Dedifferentiated amniotic fluid mesenchymal stem cell (primary cell): ENCODE measurements around the gene ARL10.

Experiments used
- DNase-seq: peaks from one replicate; pipeline ENCODE4 v3.0.0-alpha.2; 2016; ENCODE audit errors: extremely low spot score

Gene ARL10

GRCh38 chr5:176410486-176411180, 45.3 kb downstream of the ARL10 start:
- DNase-seq: no peak

GRCh38 chr5:176412517-176413254, 47.4 kb downstream of the ARL10 start:
- DNase-seq: no peak

DNA sequence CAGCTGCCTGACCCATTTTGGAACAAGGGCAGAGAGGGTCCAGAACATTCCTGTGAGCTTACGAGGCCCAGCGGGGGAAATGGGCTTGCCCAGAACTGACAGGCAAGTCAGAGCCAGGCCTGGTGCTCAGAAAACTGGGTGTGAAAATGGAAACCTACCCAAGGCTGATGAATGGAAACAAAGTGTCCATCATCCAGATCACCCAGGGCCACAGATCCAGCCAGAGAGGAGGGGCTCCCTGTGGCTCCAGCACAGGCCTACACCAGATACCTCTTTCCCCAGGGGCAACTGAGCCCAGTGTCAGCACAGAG, 47.9 kb downstream of the ARL10 start:
- DNase-seq: no peak

DNA sequence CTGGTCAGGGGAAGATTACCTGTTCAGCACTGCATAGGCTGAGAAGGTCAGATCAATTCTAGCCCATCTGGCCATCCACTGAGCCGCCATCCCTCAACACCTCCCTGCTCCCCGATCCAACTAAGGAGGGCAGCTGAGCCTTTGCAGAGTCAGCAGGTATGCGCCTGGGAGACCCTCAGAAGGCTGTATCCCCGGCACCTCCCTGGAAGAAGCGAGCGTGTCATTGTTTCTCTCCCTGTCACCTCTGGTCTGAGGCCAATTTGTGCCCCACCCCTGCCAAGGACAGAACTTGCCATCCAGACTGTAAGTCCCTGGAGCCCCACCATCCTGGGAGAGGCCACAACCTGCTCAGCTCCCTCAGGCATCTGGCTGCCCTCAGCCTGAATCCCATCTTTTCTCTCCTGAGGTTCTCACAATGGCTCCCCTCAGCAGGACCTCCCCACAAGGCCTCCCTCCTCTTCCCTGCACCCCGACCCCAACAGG, 48.5 kb downstream of the ARL10 start:
- DNase-seq: no peak

- no peak for DNase-seq
Measured at GRCh38 chr5:176414704-176415103, 49.4 kb downstream of the ARL10 start.

- no peak for DNase-seq
Measured at GRCh38 chr5:176415240-176415951, 50.1 kb downstream of the ARL10 start.

GRCh38 chr5:176415952-176416924, 51.0 kb downstream of the ARL10 start, which contains the start of gene CLTB:
CLTB (minus strand) TSS chr5:176416539; CDS start chr5:176416363, 176 bp downstream.
- peak; percentile 71 for DNase-seq

- DNase-seq: no peak
Measured at GRCh38 chr5:176416965-176417364, 51.7 kb downstream of the ARL10 start.

GRCh38 chr5:176418251-176418650, 53.0 kb downstream of the ARL10 start:
- DNase-seq: no peak

DNA sequence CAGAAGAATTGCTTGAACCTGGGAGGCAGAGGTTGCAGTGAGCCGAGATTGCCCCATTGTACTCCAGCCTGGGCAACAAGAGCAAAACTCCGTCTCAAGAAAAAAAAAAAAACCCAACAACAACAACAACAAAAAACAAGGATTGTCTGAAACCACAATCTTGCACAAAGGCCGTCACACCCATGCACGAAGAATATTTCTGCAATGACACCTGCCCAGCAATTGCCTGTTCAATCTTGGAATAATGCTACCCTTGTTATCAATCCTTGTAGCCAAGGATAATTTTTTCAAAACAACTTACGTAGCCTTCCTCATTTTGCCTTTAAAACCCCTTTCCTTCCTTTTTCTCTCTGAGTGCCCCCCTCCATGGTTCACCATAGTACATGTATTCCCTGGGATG, 54.8 kb downstream of the ARL10 start:
- DNase-seq: no peak

DNA sequence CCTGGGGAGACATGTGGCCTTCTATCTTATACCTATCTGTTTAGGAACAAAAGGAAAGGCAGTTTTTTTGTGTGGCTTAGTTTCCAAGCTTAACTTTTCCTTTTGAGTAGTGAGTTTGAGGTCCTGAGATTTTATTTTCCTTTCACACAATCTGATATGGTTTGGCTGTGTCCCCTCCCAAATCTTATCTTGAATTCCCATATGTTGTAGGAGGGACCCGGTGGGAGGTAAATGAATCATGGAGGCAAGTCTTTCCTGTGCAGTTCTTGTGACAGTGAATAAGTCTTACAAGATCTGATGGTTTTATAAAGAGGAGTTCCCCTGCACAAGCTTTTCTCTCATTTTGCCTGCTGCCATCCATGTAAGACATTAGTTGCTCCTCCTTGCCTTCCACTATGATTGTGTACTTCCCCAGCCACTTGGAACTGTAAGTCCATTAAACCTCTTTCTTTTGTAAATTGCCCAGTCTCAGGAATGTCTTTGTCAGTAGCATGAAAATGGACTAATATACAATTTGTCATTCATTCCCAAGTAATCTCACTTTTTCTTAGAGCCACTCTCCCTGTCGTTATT, 55.8 kb downstream of the ARL10 start:
- DNase-seq: no peak

DNA sequence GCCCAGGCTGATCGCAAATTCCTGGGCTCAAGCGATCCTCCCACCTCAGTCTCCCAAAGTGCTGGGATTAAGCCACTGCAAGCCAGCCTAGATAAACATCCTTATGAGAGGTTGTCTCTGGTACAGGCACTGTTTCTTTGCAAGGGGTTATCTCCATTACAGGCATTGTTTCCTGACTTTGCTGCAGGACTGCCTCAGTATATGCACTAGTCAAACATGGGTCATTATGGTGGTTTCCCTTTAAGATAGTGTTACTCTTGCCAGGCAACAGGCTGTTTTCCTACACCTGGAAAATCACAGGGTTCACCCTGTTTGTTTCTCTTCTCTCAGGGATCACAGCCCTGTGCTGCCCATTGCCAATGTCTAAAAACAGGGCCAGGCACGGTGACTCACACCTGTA, 58.9 kb downstream of the ARL10 start:
- DNase-seq: no peak

GRCh38 chr5:176425138-176425537, 59.9 kb downstream of the ARL10 start:
- DNase-seq: no peak

DNA sequence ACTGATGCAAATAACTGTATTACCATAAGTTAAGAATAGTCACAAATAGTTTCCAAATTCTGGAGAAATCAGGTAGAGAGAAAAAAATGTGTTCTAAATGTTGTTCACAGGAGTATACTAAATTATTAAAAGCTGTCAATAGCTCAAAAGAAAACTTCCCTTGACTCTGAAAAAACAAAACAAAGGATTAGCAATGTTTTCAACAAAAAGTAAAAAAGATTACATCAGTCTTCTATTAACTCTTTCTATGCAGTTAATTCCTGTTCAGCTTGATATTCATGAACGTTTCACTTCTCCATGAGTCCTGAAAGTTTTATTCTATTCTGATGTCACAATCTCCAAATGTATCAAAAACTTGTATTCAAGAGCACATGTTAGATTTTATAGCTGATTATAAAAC, 60.5 kb downstream of the ARL10 start:
- no peak for DNase-seq

DNA sequence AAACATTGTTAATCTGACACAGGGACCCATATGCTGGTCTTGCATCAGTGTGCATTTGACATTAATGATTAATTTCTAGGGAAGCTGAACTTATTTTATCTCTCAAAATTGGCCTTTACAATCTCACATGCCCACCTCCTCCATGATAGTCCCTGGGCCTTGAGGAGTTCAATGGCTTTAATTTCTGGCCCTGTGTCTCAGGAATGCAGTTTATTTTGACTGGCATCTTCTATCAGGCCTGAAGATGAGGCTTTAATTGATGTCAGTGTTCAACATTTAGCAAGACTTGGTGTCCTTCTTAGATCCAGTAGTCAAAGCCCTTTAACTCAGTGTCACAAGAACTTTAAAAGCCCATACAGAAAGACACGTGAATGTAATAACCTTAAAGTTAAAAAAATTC, 61.6 kb downstream of the ARL10 start:
- DNase-seq: no peak

DNA sequence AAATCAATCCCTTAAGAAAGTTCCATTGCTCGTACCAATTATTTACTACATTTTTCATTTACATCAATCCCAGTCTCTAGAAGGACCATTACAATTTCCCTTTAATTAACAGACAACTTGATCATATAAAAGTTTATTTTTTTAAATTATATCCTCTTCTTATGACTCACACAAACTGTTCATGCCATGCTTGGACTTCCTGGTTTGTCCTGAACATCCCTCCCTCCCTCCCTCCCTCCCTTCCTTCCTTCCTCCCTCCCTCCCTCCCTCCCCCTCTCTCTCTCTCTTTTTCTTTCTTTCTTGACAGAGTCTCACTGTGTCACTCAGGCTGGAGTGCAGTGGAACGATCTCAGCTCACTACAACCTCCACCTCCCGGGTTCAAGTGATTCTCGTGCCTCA, 62.7 kb downstream of the ARL10 start:
- no peak for DNase-seq

- no peak for DNase-seq
Measured at GRCh38 chr5:176429972-176430371, 64.7 kb downstream of the ARL10 start.
